GM18909 (cell line): Measurements from ENCODE around the gene ANTXRL.
"Not testable (repeated sequence)": the region's sequence is repeated elsewhere in the genome, so short reads cannot be mapped to it uniquely, and the experiment has no call there.

ENCODE experiments used
- ATAC-seq: cut with Tn5 transposase; IDR thresholded peaks from one replicate; pipeline ENCODE4 v1.9.1; 2021; ENCODE audit warnings: mild to moderate bottlenecking; ENCODE audit not compliant: unreplicated experiment, poor library complexity

Gene ANTXRL

DNA sequence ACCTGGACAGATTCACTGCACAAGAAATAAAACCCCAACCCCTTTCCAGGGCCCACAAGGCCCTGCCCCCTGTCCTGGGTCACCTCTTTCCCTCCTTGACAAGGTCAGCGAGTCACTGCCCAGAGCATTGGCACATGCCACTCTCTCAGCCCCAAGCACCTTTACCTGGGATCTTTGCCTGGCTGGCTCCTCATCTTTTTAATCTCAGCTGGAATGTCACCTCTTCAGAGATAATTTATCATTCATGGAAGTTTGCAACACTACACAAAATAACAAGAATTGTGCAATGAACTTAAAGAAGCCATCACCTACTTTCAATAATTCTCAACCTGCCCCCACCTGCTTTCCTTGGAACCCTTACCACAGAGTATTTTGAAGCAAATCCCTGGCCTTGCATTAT lies 19.2 kb downstream of the ANTXRL start:
- no peak for ATAC-seq

DNA sequence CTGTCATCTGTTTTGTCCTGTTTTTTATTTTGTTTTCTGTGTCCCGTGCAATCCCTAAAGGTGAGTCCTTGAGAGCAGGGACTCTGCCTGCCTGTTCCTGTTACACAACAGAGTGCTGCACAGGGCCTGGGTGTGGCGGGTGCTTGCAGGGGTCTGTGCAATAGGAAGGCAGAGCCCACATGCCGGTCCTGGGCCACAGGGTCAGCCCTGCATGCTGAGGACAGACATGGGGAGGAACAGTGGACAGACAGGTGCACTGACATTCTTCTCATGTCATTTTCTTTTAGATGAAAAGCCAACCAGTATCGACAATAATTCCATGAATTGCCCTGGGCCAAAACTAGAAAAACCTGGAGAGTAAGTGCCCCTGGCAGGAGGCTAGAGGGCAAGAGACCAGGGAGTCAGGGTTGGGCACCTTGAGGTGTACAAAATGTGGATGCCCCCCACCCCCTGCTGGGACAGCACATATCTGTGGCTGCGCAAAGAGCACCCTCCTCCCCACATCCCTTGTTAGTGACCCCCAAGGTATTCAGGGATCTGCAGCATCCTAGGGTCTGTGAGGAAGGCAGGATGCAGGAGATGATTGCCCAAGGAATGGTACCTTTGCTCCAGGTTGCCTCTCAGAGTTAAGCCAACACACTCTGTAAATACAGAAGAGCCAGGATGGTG lies 19.9 kb downstream of the ANTXRL start:
- ATAC-seq = no peak

DNA sequence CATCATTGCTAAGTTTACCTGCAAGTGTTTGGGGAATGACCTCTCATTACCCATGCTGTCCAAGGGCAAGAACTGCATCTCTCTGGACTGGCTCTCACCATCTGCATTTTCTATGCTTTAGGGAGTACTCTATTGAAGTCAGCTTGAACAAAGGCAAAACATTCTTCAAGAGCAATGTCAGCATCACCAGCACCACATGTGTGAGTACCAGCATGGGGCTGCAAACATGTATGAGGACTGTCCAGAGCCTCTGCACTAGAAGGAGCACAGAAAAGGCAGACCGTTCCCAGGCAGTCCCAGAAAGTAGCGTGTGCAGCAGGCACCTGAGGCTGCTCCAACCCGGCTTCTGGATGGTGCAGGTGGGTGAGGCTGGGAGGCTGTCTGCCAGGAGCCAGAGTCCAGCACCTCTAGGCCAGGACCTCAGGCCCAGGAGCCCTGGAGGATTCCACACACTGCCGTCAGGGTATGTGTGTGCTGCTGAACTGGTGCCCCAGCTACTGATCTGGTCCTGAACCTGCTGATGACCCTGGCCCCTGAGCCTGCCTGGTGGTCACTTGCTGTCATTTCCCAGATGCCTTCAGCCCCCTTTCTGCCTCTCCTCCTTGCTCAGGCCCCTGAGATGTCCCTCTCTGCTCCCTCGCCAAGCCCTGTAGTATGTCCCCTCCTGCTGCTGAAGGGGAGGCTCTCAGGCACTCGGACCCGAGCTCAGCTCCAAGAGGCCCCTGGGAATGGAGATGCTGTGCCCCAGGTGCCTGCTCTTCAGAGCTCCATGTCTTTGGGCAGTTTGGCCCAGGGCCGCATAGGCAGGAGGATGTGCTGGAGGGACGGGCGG lies 20.7 kb downstream of the ANTXRL start:
- ATAC-seq = no peak

DNA sequence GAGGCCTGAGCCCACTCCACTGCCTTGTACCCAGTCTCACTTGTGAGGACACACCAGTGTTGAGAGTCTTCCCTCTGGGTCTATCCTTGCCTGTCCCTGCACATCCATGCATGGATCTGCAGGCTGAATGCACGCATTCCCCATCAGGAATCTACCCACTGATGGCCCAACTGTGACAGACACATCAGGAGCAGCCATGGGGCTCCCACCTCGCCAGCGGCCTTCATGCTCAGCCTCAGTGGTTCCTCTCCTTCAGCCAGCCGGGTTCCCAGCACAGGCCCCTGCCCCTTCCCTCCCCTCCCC lies 21.3 kb downstream of the ANTXRL start:
- no peak for ATAC-seq

DNA sequence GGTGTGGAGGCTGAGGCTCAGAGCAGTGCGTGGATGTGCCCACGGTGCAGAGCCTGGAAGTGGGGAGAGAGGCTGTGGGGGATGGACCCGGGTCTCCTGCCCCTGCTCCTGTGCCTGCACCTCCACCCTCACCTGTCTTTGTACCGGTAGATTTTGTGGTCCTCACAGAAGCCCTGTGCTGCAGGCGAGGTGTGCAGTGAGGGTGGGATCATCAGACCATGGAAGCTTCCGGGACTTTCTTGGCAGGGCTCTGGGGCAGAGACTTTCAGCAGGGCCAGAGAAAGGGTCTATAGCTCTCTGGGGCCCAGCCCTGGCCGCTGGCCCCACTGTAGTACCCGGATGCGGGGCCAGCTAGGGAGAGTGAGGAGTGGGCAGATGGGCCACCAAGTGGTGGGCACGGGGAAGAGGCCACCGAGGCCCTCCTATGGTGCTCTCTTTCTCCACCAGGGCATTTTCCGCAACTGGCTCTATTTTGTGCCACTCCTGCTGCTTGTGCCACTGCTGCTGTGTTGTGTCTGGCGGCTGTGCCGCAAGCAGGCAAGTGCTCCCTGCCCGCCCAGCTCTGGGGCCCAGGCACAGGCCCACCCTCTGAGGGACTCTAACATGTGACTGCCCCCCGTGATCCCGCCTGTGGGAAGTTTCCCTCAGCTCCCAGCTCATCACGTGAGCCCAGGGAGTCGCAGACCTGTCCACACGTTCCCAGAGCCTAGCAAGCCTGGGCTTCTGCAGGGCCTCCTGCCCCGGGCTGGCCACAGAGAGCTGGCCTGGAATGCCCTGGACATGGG lies 22.1 kb downstream of the ANTXRL start:
- no peak for ATAC-seq

DNA sequence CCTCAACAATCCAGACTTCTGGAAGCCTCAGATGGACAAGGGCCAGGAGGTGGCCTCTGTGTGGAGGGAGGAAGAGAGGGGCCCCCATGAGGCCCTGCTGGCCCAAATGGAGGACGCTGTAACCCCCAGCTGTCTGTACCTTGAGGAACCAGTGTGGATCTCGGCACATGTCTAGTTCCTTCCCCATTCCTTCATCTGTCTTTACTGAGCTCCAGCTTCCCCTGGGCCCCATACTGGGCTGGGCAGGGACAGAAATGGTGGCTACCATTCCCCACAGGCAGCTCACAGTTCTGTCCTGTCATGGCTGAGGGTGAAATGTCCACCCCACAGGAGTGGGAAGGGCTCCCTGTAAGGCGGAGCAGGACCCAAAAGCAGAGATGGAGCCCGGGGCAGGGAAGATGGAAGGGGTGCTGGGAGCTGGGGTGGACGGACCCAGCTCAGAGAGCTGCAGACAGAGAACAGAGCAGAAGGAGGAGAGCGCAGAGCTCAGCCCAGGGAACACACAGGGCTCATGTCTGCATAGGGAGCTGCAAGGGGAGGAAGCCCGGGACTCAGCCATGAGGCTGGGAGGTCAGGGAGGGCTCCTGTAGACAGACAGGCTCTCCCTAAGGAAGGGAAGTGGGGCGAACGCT lies 22.8 kb downstream of the ANTXRL start:
- no peak for ATAC-seq

DNA sequence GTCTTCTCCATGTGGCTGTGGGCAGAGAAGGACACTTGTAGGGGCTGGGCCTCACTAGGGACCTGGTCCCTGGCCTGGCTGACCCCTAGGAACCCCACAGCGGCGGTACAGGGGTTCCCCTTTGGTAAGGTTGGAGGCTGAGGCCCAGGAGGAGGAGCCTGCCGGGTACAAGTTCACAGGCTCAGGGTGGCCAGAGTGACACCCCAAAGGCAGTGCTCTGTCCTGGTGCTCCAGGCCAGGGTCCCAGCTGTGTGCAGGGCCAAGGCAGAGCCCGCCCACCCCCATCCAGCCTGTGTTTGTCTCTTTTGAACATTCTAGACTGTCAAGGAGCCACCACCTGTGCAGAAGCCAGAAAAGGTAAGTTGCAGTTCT lies 23.3 kb downstream of the ANTXRL start:
- ATAC-seq = no peak

DNA sequence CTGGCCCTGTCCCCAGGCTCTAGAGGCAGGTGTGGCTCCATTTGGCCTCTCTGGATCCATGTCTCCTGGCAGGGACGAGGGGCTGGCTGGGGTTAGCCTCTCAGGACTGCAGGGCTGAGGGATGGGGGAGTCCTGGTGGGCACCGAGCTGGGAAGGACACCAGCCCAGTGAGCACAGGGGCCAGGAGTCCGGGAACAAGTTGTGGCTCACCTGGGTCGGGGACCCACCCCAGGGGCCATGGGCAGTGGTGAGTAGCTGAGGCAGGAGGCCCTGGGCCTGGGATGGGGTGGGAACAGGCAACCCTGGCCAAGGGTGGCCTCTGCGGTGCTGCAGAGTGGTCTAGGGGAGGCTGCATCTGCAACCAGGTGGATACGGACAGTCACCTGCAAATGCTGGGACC lies 24.1 kb downstream of the ANTXRL start:
- ATAC-seq = no peak

DNA sequence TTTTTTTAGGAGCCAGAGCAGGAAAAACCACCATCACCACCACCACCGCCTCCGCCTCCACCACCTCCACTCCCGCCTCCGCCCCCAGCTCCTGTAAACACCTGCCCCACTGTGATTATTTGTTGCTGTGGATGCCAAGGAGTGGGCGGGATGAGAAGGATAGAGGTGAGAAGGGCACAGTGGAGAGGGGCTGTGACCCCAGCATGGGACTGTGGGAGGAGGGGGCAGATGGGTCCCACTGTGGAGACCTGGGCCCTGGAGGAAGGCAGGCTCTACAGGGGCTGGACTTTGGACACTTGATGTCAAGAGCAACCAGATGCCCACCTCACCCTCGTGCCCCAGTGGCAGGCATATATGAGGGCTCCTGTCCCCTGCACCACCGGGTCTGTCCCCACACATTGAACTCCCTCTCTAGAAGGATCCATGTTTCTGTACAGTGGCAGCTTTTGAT lies 24.7 kb downstream of the ANTXRL start:
- no peak for ATAC-seq

DNA sequence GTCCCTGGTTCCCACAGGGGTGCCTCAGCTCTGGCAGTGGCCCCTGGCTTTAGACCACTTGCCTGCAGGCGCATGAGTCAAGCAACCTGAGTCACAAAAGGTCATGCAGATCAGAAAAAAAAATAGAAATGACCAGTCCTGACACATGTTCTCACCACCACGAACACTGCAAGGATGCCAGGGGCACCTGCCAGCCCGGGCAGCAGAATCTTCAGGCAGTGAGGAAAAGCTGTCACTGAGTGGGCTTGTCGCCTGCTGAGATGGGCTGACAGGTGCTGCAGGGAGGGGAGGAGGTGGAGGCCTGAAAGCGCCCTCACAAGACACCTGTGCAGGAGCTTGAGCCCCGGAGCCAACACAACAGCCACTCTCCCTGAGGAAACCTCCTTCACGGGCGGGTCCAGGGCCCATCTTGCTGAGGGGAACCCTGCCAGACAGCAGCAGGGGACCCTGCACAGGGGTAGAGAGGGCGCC lies 25.2 kb downstream of the ANTXRL start:
- ATAC-seq = not testable (repeated sequence)

DNA sequence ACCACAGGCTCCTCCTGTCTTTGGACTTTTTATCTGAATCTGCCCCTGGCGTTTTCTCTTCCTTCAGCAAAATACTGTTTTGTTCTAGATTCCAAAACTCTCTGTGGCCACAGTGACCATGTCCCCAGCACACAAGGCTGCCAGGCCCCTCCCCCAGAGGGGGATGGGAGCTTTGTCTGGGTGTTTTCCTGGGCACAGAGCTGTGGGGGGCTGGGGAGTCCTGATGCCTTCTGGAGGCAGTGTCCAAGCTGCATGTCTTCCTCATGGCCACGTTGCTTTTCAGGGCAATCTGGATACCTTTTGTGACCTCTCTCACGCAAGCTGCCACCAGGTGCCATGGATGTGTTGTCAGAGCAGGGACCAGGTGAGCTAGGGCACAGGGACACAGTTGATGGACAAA lies 26.2 kb downstream of the ANTXRL start:
- no peak for ATAC-seq

DNA sequence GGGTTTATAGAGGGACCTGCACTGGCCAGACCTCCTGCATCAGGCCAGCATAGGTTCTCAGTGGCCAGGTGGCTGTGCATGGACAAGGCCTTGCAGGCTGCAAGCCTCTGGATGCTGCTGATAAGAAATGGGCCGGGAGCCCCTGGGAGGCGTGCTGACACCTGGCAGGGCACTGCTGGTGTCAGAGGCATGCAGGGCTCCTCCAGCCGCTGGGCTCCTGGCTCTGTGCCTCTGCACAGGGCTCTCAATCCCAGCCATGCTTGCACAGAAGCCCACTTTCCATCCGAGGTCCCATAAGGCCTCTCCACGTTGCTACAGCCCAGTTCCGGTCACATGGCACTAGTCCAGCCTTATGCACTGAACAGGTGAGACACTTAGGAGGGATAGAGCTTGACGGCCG lies 27.3 kb downstream of the ANTXRL start:
- ATAC-seq = no peak

DNA sequence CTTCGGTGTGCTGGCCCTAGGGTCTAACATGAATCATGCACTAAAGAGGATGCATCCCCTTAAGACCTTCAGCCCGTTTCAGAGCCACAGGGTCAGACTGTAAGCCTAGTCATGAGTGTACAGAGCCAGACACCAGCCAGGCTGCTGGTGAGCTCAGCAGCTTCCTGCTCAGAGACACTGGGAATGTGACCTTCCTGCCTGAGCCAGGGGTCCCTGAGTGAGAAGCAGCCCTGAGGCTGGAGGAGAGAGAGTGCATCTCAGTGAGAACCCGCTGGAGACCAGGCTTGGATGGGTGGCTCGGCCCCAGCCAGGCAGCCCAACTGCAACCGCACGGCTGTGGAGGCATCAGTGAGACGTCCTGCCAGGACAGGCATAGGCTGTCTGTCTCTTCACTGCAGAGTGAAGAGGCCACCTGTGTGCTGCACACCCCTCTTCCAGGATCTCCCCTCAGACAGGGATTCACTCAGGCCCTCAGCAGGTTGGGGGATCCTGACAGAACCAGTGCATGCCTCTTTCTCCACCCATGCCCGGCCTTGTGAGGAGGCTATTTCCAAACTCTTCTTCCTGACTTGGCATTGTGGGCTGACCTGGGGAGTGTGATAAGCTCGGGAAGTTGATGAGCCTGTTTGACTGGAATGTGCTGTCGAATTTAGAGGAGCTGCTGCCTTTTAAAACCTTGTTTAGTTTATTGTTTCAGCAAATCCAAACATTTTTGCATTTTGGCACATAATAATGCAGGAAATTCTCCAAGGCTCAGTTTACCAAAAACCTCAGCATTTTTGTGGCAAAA lies 28.5 kb downstream of the ANTXRL start:
- ATAC-seq = not testable (repeated sequence)

DNA sequence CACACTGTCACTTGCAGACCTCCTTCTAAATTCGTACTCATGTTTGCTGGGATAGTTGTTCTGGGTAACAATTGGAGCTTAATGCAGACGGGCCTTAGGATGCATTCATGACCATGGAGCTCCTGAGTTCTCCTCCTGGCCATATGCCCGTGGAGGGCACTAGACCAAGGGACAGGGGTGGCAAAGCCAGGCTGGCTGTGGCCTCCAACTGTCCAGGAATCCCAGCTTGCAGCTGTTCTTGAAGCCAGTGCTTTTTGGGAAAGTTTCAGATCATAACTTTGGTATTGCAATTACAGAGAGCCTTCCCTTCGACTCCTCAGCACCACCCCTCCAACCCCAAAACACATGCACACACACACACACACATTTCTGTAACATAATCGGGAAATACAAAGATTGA lies 30.6 kb downstream of the ANTXRL start:
- ATAC-seq = no peak

DNA sequence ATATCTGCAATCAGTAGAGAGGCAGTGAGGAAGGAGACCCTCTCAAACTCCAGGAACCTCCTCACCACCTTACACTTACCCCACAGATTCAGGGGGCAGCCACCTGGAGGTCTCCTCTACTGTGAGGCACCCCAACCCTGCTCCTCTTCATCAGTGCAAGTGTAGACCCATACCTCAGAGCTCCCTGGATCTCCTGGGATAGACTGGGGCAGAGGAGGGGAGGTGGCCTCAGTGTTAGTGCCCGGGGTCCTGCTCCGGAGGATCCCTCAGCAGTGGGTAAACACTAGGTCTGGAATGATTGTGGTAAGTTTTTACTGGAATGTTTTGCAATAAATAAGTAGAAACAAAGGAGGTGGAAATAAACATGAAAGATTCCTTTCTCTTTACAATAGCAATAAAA lies 31.1 kb downstream of the ANTXRL start:
- ATAC-seq = no peak

DNA sequence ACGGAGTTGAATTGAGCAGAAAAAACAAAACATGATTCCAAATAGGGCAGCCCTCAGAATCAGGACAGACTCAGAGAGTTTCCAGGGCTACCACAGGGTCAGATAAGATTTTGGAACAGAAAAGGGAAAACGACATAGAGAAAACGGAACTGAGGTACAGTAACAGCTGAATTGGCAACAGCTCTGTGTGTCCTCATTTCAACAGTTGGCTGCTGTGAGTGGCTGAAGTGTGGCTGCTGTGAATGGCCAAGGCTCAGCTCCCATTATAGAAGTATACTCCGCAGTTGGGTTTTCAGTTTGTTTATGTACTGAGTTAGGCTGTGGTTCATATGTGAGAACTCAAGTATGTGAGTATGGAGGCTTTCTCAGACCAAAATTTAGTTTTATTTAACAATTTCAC lies 32.0 kb downstream of the ANTXRL start:
- no peak for ATAC-seq

DNA sequence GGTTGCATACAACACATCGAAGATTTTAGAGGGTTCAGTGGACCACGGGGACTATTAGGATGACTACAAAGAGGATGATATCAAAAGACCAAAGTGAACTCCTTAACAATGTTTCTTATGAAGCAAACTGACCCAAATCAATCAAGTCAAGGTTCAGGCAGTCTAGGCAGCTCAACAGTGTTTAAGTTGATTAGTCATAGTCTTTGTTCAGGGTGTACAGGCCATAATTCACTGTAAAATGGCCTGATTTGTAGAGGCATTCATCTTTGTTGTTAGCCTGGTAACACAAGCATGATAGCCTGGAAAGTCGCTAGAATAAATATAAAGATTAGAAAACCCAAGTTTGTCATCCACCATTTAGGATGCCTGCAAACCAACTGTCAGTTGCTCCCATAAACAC lies 32.6 kb downstream of the ANTXRL start:
- ATAC-seq = no peak

DNA sequence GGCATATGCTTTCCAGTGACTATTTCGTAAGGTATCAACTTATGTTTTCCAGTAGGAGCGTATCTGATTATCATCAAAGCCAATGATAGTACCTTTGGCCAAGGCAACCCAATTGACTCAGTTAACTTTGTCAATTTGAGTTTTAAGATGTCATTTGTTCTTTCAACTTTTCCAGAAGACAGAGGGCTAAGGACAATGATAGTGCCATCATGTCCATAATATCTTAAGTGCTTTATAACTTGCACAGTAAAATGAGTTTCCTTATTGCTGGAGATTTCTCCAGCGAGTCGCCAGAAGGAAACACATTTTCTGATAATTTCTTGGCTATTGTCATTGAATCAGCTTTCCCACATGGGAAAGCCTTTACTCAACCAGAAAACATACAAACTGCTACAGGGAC lies 35.0 kb downstream of the ANTXRL start:
- ATAC-seq = no peak

DNA sequence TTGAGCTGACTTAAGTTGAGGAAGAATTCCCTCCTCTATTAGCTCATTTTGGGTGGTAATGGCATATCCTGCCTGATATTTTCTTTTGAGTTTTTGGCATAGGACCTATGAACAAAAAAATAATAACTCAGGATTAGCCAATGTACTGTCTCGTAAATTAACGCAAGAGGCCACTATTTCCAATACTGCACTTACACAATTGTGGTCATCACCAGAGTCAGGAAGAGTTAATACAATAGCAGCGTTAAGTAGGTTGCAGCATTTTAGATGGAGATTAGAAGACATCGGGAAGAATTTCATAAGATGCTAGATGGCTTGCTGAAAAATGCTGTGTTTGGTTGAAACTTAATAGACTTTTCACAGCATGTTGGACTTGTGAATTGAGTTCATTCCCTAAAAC lies 36.4 kb downstream of the ANTXRL start:
- ATAC-seq = no peak

DNA sequence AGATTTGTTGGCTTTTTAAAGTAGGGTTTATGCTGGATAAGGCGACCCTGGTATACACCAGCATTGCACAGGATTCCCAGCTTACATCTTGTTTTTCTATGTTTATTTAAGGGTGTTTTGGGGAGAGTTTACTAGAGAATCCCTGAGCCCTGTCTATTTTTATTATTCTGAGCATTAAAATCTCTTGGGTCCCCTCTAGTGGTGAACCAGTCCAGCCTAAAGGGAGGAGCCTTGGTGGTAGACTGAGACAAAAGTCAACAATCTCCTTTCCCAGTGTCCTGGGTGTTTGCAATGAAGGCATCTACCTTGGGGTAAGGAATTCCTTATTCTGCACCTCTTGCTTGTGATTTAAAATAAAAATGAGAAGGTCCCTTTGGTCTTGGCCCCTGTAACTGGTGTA lies 38.2 kb downstream of the ANTXRL start:
- no peak for ATAC-seq
